SU-DHL-6 (cell line): Measurements from ENCODE around the gene ACRBP.

ENCODE experiments used
- H2AFZ ChIP-seq: fragments of 200-600 bp; sonication (generic); 2 replicates; pipeline ENCODE4 v1.6.1; 2014; ENCODE audit warnings: low read depth, mild to moderate bottlenecking, moderate library complexity, mixed read lengths, antibody characterized with exemption, low read length; ENCODE audit not compliant: severe bottlenecking
- H3F3A ChIP-seq: fragments of 200-600 bp; shearing (Covaris generic); 2 replicates; pipeline ENCODE4 v1.6.0; 2016; ENCODE audit warnings: antibody characterized with exemption, mild to moderate bottlenecking; ENCODE audit not compliant: insufficient read depth
- H3K27ac ChIP-seq: fragments of 200-600 bp; sonication (generic); 2 replicates; pipeline ENCODE4 v1.5.1; 2016; ENCODE audit warnings: low read depth, mild to moderate bottlenecking, low read length, moderate library complexity, mixed read lengths
- H3K27me3 ChIP-seq: fragments of 200-600 bp; sonication (generic), shearing (Covaris generic); 2 replicates; pipeline ENCODE4 v1.6.0; 2014; ENCODE audit warnings: mild to moderate bottlenecking, low read length
- H3K36me3 ChIP-seq: fragments of 200-600 bp; sonication (generic); 2 replicates; pipeline ENCODE4 v1.6.1; 2014; ENCODE audit warnings: mild to moderate bottlenecking, low read length, mixed read lengths
- H3K4me2 ChIP-seq: fragments of 300-600, 200-600 bp; shearing (Covaris generic), sonication (generic); 2 replicates; pipeline ENCODE4 v1.6.0; 2014; ENCODE audit warnings: low read length, low read depth, mild to moderate bottlenecking; ENCODE audit not compliant: poor library complexity, severe bottlenecking
- H3K4me3 ChIP-seq: fragments of 200-600 bp; sonication (generic); 2 replicates; pipeline ENCODE4 v1.5.1; 2014; ENCODE audit warnings: antibody characterized with exemption, low read length, mild to moderate bottlenecking, mixed read lengths; ENCODE audit not compliant: insufficient read depth, poor library complexity, severe bottlenecking
- H3K79me2 ChIP-seq: fragments of 200-600 bp; sonication (generic); 2 replicates; pipeline ENCODE4 v1.6.1; 2014; ENCODE audit warnings: mild to moderate bottlenecking, low read length, moderate library complexity; ENCODE audit not compliant: insufficient read depth
- H3K9ac ChIP-seq: fragments of 200-600 bp; sonication (generic); 2 replicates; pipeline ENCODE4 v1.7.0; 2014; ENCODE audit warnings: mild to moderate bottlenecking, low read length
- H3K9me2 ChIP-seq: fragments of 200-600 bp; sonication (generic); replicated peaks from 2 replicates; pipeline ENCODE4 v1.6.1; 2014; ENCODE audit warnings: low read length; ENCODE audit not compliant: insufficient read depth
- H3K9me3 ChIP-seq: fragments of 200-600 bp; sonication (generic); 2 replicates; pipeline ENCODE4 v1.6.1; 2014; ENCODE audit warnings: low read length, mixed read lengths; ENCODE audit not compliant: insufficient read depth
- H4K20me1 ChIP-seq: fragments of 200-600 bp; sonication (generic); 2 replicates; pipeline ENCODE4 v1.6.1; 2014; ENCODE audit warnings: low read depth, mild to moderate bottlenecking, antibody characterized with exemption, low read length, moderate library complexity, mixed read lengths
- EZH2phosphoT487 ChIP-seq: fragments of 200-600 bp; sonication (generic), shearing (Covaris generic); conservative IDR thresholded peaks from 2 replicates; pipeline ENCODE4 v1.6.1; 2018; ENCODE audit warnings: mild to moderate bottlenecking, antibody characterized with exemption, low read length, moderate library complexity, mixed read lengths
- TF ChIP-seq, protein P1 (sequence below): fragments of 200-600 bp; sonication (generic); IDR thresholded peaks from one replicate; pipeline ENCODE4 v1.5.1; 2017; ENCODE audit warnings: antibody characterized with exemption, mild to moderate bottlenecking, low read length, moderate library complexity; ENCODE audit not compliant: insufficient read depth, poor library complexity, severe bottlenecking

The ACRBP gene

DNA sequence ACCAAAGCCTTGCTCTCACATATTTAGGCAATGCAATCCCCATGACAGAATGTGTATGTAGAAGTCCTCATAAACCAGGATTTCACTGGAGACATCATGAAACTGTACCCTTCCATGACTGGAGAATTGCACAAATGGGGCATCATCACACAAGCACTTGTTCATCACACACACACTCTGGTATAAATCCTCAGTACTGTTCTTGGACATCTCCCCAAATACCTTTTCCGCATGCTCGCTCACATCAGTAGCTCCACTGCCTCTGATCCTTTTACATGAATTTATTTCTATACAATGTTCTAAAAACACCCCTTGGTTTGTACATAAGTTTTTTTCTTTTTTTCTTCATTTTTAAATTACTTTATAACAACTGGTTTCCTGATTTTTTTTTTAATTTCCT lies 19.0 kb upstream of the ACRBP start:
- Histone ChIP-seq H2AFZ (no peak overlapping the region), H3K27me3 (no peaks in the 10 kb centered on the region), H3K27ac (no peak overlapping the region), H3K4me3 (no peak overlapping the region), H3K9me2 (no peaks in the 10 kb centered on the region), H3F3A (peaks cover 22% of the 10 kb centered on the region), H3K36me3 (peaks cover 19% of the 10 kb centered on the region; the same call in 1 of the 2 replicates), H4K20me1 (no peaks in the 10 kb centered on the region), H3K9ac (no peak overlapping the region), H3K79me2 (peaks cover 10% of the 10 kb centered on the region; the same call in 1 of the 2 replicates), H3K9me3 (no peaks in the 10 kb centered on the region), H3K4me2 (no peak overlapping the region)
- TF ChIP-seq, protein P1, sequence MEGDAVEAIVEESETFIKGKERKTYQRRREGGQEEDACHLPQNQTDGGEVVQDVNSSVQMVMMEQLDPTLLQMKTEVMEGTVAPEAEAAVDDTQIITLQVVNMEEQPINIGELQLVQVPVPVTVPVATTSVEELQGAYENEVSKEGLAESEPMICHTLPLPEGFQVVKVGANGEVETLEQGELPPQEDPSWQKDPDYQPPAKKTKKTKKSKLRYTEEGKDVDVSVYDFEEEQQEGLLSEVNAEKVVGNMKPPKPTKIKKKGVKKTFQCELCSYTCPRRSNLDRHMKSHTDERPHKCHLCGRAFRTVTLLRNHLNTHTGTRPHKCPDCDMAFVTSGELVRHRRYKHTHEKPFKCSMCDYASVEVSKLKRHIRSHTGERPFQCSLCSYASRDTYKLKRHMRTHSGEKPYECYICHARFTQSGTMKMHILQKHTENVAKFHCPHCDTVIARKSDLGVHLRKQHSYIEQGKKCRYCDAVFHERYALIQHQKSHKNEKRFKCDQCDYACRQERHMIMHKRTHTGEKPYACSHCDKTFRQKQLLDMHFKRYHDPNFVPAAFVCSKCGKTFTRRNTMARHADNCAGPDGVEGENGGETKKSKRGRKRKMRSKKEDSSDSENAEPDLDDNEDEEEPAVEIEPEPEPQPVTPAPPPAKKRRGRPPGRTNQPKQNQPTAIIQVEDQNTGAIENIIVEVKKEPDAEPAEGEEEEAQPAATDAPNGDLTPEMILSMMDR = no peak
- TF ChIP-seq EZH2phosphoT487 = no peak

DNA sequence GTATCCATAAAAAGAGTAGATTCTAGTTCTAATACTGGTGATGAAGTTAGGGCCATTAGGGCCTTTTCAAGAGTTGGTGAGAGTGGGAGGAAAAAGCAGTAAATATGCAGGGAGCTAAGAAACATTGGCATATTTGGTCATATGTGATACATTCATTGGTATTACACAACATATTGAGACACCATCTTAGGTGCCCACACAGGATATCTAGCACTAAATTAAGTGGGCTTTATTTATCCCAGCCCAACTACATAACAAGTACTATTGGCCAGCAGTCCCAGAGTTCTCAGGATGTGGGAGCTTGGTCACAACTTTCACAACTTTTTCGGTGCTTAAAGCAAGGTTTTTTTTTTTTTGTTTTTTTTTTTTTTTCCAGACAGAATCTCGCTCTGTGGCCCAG lies 17.7 kb upstream of the ACRBP start:
- H3F3A ChIP-seq = peaks cover 22% of the 10 kb centered on the region
- no peak overlapping the region for H3K4me2 ChIP-seq
- H3K79me2 ChIP-seq = peaks cover 10% of the 10 kb centered on the region; the same call in 1 of the 2 replicates
- H3K9me3 ChIP-seq = no peaks in the 10 kb centered on the region
- H4K20me1 ChIP-seq = no peaks in the 10 kb centered on the region
- H3K4me3 ChIP-seq = no peak overlapping the region
- no peak overlapping the region for H3K9ac ChIP-seq
- no peaks in the 10 kb centered on the region for H3K27me3 ChIP-seq
- no peaks in the 10 kb centered on the region for H3K9me2 ChIP-seq
- no peak for TF ChIP-seq EZH2phosphoT487
- TF ChIP-seq, protein P1 = no peak
- H3K27ac ChIP-seq = no peak overlapping the region
- no peak overlapping the region for H2AFZ ChIP-seq
- H3K36me3 ChIP-seq = peaks cover 7% of the 10 kb centered on the region; the same call in 1 of the 2 replicates

DNA sequence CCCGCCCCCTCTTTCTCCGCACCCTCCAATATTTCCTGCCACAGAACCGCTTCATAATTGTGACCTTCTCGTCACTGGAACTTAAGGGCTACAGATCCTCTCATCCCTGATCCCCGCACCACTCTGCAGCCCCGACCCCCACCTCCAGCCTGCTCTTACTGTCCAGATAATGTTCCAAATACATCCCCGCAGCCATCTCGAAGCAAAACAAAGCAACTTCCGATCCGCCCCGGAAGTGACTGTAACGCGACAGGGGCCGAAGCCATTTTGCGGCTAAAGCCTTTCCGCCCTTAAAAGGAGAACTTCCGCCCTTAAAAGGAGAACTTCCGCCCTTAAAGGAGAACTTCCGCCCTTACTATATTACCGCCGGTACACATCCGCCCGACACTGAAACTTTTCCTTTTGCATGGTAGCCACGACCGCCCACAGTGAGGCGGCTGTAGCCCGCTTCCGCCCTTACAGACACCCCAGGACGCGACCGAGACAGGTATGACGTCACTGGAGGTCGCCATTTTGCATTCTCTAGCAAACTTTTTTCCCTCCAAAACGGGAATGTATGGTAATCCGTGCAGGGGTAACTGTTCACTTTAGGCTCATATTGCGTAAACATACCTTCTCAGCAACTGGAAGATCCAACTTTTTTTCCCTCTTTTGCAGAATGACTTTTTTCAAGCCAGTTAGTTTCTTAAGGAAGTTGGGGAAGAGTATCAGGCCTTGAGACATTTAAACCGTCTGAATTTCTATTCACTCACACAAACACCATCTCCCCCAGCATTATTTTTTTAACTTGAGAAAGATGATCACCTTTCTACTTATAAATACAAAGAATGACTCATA lies 15.9 kb upstream of the ACRBP start, which contains the start of gene ING4:
TSS of gene ING4 (minus strand) at position 214 of the 837 bp plus-strand sequence. CDS start at position 196, 18 bp downstream.
- H3K9ac ChIP-seq = peak within 1 kb of the TSS; percentile 60

More for the DNA sequence above, 15.9 kb upstream of the ACRBP start, which contains the start of gene ING4:
- H3K79me2 ChIP-seq = peaks cover 10% of the 10 kb centered on the region; the same call in 1 of the 2 replicates
- H3F3A ChIP-seq = peaks cover 22% of the 10 kb centered on the region
- H2AFZ ChIP-seq = peak within 1 kb of the TSS; percentile 82
- no peak for TF ChIP-seq EZH2phosphoT487
- TF ChIP-seq, protein P1 = no peak
- no peaks in the 10 kb centered on the region for H3K27me3 ChIP-seq
- peak within 1 kb of the TSS; percentile 91 for H3K4me2 ChIP-seq
- no peaks in the 10 kb centered on the region for H3K9me3 ChIP-seq
- no peaks in the 10 kb centered on the region for H4K20me1 ChIP-seq
- peak within 1 kb of the TSS; percentile 87 for H3K4me3 ChIP-seq
- no peaks in the 10 kb centered on the region for H3K9me2 ChIP-seq
- peak within 1 kb of the TSS; percentile 63 for H3K27ac ChIP-seq
- peaks cover 3% of the 10 kb centered on the region; the same call in 1 of the 2 replicates for H3K36me3 ChIP-seq
